Heart left ventricle (tissue), 13 donors: Measurements from ENCODE around the gene MEGF10.

ENCODE experiments used
- POLR2A ChIP-seq, 2 donors: fragments of 450-650 bp; IDR thresholded peaks; one replicate each; pipeline ENCODE4 v1.6.1; 2017; ENCODE audit warnings: antibody characterized with exemption in 2 of 2, mild to moderate bottlenecking in 2 of 2, moderate library complexity in 2 of 2
- TF ChIP-seq, protein P1 (sequence below), 12 donors: fragments of 200-600 bp; sonication (generic) in 4 of 12; IDR thresholded peaks; one replicate each; pipeline versions ENCODE4 v1.5.0 to v1.8.0; 2018 to 2022; ENCODE audit warnings: antibody characterized with exemption in 12 of 12, mild to moderate bottlenecking in 5 of 12
- donor health status: ischemic (EF 13 %, LVEDD 7.1; RV severe dilation, severe dysfunction).
- donor health status: DM: no; HTN: yes; CAD: no.
- donor health status: DM: no; HTN: no; CAD: no.
- donor health status: ischemic (EF 25% LVEDD 6.9; RV normal size, moderate dysfunction).
- donor health status: ischemic (EF 25% LVEDD 5.7; RV mildly dilated, moderate dysfunction).
- donor health status: ischemic (EF 35%, LVEDD 5.7; RV mildly dilated, moderate dysfunction).
- donor health status: nonischemic (EF 11% LVEDD 7.7; RV severe dilation, severe dysfunction).
- donor health status: DM: yes; HTN: yes; CAD: no.
- donor health status: PGD.
- donor health status: ischemic (EF 29% LVEDD 5.4; RV normal size, mild dysfunction).
- donor health status: nonischemic (EF 23%, LVEDD 6.1; RV moderate dilation, normal function).

DNA sequence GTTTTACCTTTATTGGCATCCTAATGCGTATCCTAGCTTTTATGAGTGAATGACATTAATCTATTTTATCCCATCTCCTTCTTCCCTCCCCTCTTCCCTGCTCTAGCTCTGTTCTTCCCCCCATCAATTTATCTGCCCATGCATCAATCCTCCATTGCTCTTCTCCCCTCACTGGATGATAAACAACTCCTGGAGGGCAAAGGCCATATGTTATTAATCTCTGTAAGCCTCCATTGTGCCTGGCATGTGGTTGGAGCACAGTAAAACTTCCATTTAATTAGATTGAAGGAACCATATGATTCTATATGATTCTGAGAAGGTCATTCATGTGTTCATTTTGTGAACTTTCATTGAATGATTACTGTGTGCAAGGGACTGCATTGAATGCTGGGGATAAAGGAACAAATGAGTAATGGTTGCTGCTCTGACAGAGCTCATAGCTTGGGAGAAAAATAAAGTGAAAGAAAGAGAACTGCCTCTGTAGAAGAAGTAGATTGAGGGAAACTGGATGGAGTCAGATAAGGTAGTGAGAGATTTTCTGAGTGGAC is 85.0 kb downstream of the MEGF10 start:
- TF ChIP-seq, protein P1, sequence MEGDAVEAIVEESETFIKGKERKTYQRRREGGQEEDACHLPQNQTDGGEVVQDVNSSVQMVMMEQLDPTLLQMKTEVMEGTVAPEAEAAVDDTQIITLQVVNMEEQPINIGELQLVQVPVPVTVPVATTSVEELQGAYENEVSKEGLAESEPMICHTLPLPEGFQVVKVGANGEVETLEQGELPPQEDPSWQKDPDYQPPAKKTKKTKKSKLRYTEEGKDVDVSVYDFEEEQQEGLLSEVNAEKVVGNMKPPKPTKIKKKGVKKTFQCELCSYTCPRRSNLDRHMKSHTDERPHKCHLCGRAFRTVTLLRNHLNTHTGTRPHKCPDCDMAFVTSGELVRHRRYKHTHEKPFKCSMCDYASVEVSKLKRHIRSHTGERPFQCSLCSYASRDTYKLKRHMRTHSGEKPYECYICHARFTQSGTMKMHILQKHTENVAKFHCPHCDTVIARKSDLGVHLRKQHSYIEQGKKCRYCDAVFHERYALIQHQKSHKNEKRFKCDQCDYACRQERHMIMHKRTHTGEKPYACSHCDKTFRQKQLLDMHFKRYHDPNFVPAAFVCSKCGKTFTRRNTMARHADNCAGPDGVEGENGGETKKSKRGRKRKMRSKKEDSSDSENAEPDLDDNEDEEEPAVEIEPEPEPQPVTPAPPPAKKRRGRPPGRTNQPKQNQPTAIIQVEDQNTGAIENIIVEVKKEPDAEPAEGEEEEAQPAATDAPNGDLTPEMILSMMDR (IDR thresholded peaks at IDR 0.05): no peak
- no peak for TF ChIP-seq POLR2A (IDR thresholded peaks at IDR 0.05)
